ENCODE measurements around the gene IL1RAPL2.

GRCh38 chrX:104647084-104647483 lies 81.1 kb downstream of the IL1RAPL2 start:
- TF ChIP-seq CTCF (IDR thresholded peaks at IDR 0.05; ENCODE audit: low read depth, low read length, poor library complexity, severe bottlenecking) (no peak), EZH2phosphoT487 (IDR thresholded peaks at IDR 0.05; ENCODE audit: borderline replicate concordance, low read length) (no peak)

Data from DOHH2 (cell line).